Testis (tissue), 3 donors: Measurements from ENCODE around the gene RNASEH1. TPM values are rescaled to one million over a fixed set of nuclear protein-coding genes. Genes with fewer than 3 reads are reported as not detected.
A peak's percentile ranks its signal among the peaks of the same experiment; 100 is the strongest.
"Not testable (repeated sequence)": the region's sequence is repeated elsewhere in the genome, so short reads cannot be mapped to it uniquely, and the experiment has no call there.

ENCODE experiments used
- DNase-seq: peaks from one replicate; pipeline ENCODE4 v3.0.0-alpha.2; 2019
- H3K27ac ChIP-seq, 2 donors: fragments of 200-600 bp; sonication (generic); one replicate each; pipeline ENCODE4 v1.5.1; 2019
- H3K27me3 ChIP-seq: fragments of 200-600 bp; sonication (generic); one replicate; pipeline ENCODE4 v1.5.1; 2019
- H3K36me3 ChIP-seq: fragments of 200-600 bp; sonication (generic); one replicate; pipeline ENCODE4 v1.5.1; 2017; ENCODE audit warnings: low read depth; ENCODE audit errors: missing control alignments
- H3K4me1 ChIP-seq: fragments of 200-600 bp; sonication (generic); one replicate; pipeline ENCODE4 v1.5.1; 2019
- H3K4me3 ChIP-seq, 2 donors: fragments of 200-600 bp; sonication (generic); one replicate each; pipeline ENCODE4 v1.5.1; 2017 to 2019
- H3K9me3 ChIP-seq: fragments of 200-600 bp; sonication (generic); one replicate; pipeline ENCODE4 v1.5.1; 2017
- POLR2A ChIP-seq: fragments of 450-650 bp; IDR thresholded peaks from one replicate; pipeline ENCODE4 v1.6.1; 2017; ENCODE audit warnings: antibody characterized with exemption, mild to moderate bottlenecking, moderate library complexity
- WGBS, 2 donors: methylation state at CpG; one replicate each; pipeline ENCODE4 v1.1.5; 2018; 5-methylcytosine and 5-hydroxymethylcytosine counted together
- intact Hi-C: fragments of 100-400 bp; cut with DNase I; formaldehyde crosslinking; loops from one replicate; pipeline ENCODE4 v1.15.1; 2023; ENCODE audit warnings: low total_unique reads
- polyA plus RNA-seq: library from polyadenylated mRNA; stranded (reverse); fragments of 350-450 nt; fragmentation: Illumina TruSeq; extraction: RNeasy Lipid Tissue Mini Kit (QIAGEN cat#74804); gene quantifications from one replicate; pipeline ENCODE4 v1.2.3, GENCODE V29; 2014; ENCODE audit warnings: low read depth, low replicate concordance; ENCODE audit not compliant: insufficient read depth
- total RNA-seq, 2 donors: library from RNA; depleted of rRNA; stranded (reverse); fragments of >200 nt; gene quantifications; one replicate each; pipeline ENCODE4 v1.2.3, GENCODE V29; 2016
- TF ChIP-seq, protein P1 (sequence below), 3 experiments: fragments of 450-650 bp in 2 of 3; fragments of 200-600 bp in 1 of 3; sonication (generic) in 1 of 3; IDR thresholded peaks; one replicate each; pipeline ENCODE4 v1.5.1; 2016 to 2019; ENCODE audit warnings: antibody characterized with exemption in 3 of 3, mild to moderate bottlenecking in 2 of 3, moderate library complexity in 1 of 3

RNASEH1 gene
- total and polyA plus RNA-seq, 3 donors from 2014 or later, result 19.5 to 24.6 (median 23.5) TPM

DNA sequence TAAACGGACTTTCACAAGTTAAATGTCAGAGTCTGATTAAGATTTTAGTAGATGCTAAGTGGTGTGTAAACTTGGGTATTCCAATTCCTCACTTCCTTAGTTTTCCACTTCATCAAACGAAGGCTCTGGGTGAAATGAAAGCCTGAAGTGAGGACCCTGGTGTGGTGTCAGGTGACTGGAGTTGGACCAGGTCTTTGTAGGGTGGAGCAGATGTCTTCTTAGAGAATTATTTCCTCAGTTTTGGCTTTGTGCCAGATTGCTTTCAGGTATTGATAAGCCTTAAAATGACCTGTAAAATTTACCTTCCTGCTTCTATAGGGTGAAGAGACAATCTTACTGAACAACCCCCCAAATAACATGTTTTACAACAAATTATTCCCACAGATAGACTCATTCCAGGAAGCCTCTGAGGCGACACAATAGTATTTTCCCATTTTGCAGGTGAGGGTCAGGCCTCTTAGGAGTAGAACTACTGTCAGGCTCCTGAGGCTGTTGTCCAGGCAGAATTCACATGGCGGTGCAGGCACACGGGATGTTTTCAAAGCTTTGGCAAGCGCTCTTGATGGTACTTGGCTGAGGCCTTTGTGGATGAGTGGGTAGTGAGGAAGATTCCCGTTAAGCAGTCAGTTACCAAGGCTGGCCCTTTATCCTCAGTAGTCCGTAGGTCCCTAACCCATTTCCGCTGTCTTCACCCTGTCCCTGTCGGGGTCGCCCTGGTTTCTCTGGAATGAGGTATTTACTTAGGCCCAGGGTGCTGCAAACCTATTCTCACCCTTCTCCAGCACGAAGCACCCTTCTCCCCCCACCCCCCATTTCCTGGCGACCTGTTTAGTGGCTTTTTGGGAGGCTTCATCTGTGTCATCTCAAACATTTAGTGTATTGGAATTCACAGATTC lies 23.5 kb upstream of the RNASEH1 start:
- Histone ChIP-seq H3K27me3 (no peaks in the 10 kb centered on the region), H3K36me3 (no peaks in the 10 kb centered on the region), H3K27ac (peak overlapping the region in 1 of 2 donors; percentile 11), H3K4me1 (peaks cover 30% of the 10 kb centered on the region), H3K9me3 (no peaks in the 10 kb centered on the region), H3K4me3 (no peak overlapping the region)
- no peak for DNase-seq
- intact Hi-C loops, result no loop called here
- TF ChIP-seq POLR2A, result no peak
- WGBS, 2 donors, result 85 to 87% methylated on average over 13 of the region's 13 CpGs

DNA sequence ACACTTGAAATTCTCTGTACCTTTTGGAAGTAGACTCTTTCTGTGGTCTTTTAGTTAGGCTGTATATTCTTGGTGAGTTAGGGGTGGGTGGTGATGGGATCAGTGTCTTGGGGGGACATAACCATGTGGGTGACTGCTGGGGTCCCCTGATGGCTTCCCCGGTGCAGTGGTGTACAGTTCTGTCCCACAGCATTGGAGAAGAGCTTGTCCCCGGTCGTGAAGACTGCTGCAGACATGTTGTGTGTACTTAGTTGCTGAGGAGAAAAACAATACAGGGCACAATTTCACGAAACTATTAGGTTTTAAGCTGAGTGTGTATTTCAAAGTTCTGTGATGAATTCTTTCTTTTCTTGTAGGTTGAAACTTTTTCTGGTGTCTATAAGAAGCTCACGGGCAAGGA lies 22.3 kb upstream of the RNASEH1 start:
- no peak for TF ChIP-seq POLR2A
- TF ChIP-seq, protein P1, sequence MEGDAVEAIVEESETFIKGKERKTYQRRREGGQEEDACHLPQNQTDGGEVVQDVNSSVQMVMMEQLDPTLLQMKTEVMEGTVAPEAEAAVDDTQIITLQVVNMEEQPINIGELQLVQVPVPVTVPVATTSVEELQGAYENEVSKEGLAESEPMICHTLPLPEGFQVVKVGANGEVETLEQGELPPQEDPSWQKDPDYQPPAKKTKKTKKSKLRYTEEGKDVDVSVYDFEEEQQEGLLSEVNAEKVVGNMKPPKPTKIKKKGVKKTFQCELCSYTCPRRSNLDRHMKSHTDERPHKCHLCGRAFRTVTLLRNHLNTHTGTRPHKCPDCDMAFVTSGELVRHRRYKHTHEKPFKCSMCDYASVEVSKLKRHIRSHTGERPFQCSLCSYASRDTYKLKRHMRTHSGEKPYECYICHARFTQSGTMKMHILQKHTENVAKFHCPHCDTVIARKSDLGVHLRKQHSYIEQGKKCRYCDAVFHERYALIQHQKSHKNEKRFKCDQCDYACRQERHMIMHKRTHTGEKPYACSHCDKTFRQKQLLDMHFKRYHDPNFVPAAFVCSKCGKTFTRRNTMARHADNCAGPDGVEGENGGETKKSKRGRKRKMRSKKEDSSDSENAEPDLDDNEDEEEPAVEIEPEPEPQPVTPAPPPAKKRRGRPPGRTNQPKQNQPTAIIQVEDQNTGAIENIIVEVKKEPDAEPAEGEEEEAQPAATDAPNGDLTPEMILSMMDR (IDR thresholded peaks at IDR 0.05), result no peak
- WGBS, 2 donors, result 59 to 64% methylated on average over 5 of the region's 5 CpGs
- H3K4me1 ChIP-seq, result peaks cover 23% of the 10 kb centered on the region
- intact Hi-C loops, result no loop called here
- H3K27ac ChIP-seq, result peak overlapping the region in 1 of 2 donors; percentile 29
- no peak for DNase-seq
- H3K27me3 ChIP-seq, result no peaks in the 10 kb centered on the region
- H3K9me3 ChIP-seq, result no peaks in the 10 kb centered on the region
- H3K36me3 ChIP-seq, result no peaks in the 10 kb centered on the region
- H3K4me3 ChIP-seq, result no peak overlapping the region

DNA sequence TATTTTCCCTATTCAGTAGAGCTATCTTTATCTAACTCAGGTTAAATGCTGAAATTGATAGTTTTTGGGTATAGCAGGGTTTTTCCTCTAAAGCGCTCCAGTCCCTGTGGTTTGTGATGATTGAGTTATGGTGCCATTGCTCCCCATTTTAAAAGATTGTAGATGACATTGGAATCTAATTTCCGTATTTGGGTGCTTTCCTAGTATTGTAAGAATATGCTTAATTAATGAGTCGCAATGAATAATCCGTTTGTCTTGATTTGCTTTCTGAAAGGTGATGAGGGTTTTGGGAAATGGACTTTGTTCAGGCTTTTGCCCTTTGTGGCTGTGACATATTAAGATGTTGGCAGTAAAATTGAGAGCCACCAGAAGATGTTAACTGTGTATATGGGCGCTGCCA lies 20.9 kb upstream of the RNASEH1 start:
- Histone ChIP-seq H3K27me3 (no peaks in the 10 kb centered on the region), H3K27ac (no peak overlapping the region), H3K9me3 (no peaks in the 10 kb centered on the region), H3K36me3 (no peaks in the 10 kb centered on the region), H3K4me1 (peaks cover 17% of the 10 kb centered on the region), H3K4me3 (no peak overlapping the region)
- WGBS, 2 donors, result 76 to 83% methylated on average over 5 of the region's 5 CpGs
- TF ChIP-seq POLR2A, result no peak
- TF ChIP-seq, protein P1 (IDR thresholded peaks at IDR 0.05), result no peak
- DNase-seq, result no peak
- intact Hi-C loops, result no loop called here

DNA sequence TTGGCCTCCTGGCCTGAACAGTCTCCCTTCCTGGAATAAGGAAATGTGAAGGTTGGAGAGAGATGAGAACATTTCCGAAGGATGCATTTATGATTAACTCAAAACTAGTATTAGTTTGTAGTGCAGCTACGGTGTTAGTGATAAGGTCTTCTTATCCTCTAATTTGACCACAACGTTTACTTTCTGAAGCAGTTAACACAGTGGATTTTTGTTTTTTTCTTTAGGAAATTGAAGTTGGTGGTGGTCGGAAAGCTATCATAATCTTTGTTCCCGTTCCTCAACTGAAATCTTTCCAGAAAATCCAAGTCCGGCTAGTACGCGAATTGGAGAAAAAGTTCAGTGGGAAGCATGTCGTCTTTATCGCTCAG lies 18.1 kb upstream of the RNASEH1 start:
- DNase-seq, H3K36me3 ChIP-seq, H3K27me3 ChIP-seq, intact Hi-C loops, H3K9me3 ChIP-seq: not testable (repeated sequence)
- Histone ChIP-seq H3K4me3 (peak overlapping the region; percentile 87 to 97), H3K4me1 (peaks cover 17% of the 10 kb centered on the region), H3K27ac (peak overlapping the region in 1 of 2 donors; percentile 94)
- WGBS, 2 donors, result 29 to 38% methylated on average over 10 of the region's 10 CpGs

DNA sequence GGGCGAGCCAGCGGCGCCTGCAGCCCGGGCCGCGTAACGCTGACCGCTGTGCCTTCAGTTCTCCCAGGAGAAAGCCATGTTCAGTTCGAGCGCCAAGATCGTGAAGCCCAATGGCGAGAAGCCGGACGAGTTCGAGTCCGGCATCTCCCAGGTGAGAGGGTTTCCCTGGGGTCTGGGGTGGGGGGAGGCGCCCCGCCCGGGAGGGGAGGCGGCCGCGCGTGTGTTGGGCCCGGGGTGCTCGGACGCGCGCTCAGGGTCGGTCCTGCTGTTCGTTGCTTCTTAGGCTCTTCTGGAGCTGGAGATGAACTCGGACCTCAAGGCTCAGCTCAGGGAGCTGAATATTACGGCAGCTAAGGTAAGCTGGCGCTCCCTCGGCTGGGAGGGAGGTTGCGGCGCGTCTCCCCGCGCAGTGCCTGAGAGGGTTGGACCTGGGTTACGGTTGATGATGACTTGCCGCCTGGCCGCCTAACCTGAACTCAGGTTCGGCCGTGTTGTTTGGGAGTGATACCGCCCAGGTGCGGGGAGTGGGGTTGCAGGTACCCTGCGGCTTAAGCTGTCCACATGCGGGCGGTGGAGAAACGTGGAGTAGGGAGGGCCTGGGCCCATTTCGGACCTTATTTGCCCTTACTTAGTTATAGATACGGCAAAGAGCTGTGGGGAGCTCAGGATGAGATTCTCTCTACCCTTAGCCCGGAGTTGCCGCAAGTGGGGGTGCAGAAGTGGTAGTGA lies 17.6 kb upstream of the RNASEH1 start:
- no peak for DNase-seq
- WGBS, 2 donors, result 1% methylated on average over 9 to 47 of the region's 54 CpGs
- TF ChIP-seq, protein P1 (IDR thresholded peaks at IDR 0.05), result no peak
- no peak for TF ChIP-seq POLR2A
- Histone ChIP-seq H3K27ac (peak overlapping the region; percentile 78 to 94), H3K9me3 (no peaks in the 10 kb centered on the region), H3K27me3 (no peaks in the 10 kb centered on the region), H3K4me1 (peaks cover 17% of the 10 kb centered on the region), H3K4me3 (peak overlapping the region; percentile 87 to 97), H3K36me3 (no peaks in the 10 kb centered on the region)
- intact Hi-C loops, result no loop called here
